Smooth muscle cell (in vitro differentiated cells): ENCODE measurements around the gene ELOB. TPM values are rescaled to one million over a fixed set of nuclear protein-coding genes. Genes with fewer than 3 reads are reported as not detected.

Experiments
- DNase-seq: peaks from one replicate; lab custom pipeline; 2025; ENCODE audit not compliant: unreplicated experiment; lab: John Stamatoyannopoulos, UW
- H2AFZ ChIP-seq: fragments of 200-600 bp; sonication (generic); 2 replicates; pipeline ENCODE4 v1.6.0; 2016; ENCODE audit warnings: antibody characterized with exemption, low read depth, mild to moderate bottlenecking
- H3F3A ChIP-seq: fragments of 200-600 bp; sonication (generic); 2 replicates; pipeline ENCODE4 v1.6.0; 2017; ENCODE audit warnings: antibody characterized with exemption, low read depth
- H3K27ac ChIP-seq: fragments of 200-600 bp; sonication (generic); 2 replicates; pipeline ENCODE4 v1.5.1; 2016; ENCODE audit warnings: low read depth, mild to moderate bottlenecking
- H3K27me3 ChIP-seq: fragments of 200-600 bp; sonication (generic); 2 replicates; pipeline ENCODE4 v1.6.1; 2016; ENCODE audit warnings: low read depth, mild to moderate bottlenecking
- H3K36me3 ChIP-seq: fragments of 200-600 bp; sonication (generic); 2 replicates; pipeline ENCODE4 v1.5.1; 2016; ENCODE audit warnings: low read depth
- H3K4me1 ChIP-seq: fragments of 200-600 bp; sonication (generic); 2 replicates; pipeline ENCODE4 v1.5.1; 2016; ENCODE audit warnings: low read depth
- H3K4me2 ChIP-seq: fragments of 200-600 bp; sonication (generic); 2 replicates; pipeline ENCODE4 v1.6.0; 2016; ENCODE audit warnings: mild to moderate bottlenecking
- H3K4me3 ChIP-seq: fragments of 200-600 bp; sonication (generic); 2 replicates; pipeline ENCODE4 v1.5.1; 2016; ENCODE audit warnings: mild to moderate bottlenecking
- H3K79me2 ChIP-seq: fragments of 200-600 bp; sonication (generic); 2 replicates; pipeline ENCODE4 v1.6.0; 2016; ENCODE audit warnings: low read depth, mild to moderate bottlenecking
- H3K9ac ChIP-seq: fragments of 200-600 bp; sonication (generic); 2 replicates; pipeline ENCODE4 v1.6.0; 2016; ENCODE audit warnings: low read depth
- H3K9me3 ChIP-seq: fragments of 200-600 bp; sonication (generic); replicated peaks from 2 replicates; pipeline ENCODE4 v1.5.1; 2016; ENCODE audit warnings: low read depth
- H4K20me1 ChIP-seq: fragments of 200-600 bp; sonication (generic); 2 replicates; pipeline ENCODE4 v1.6.0; 2016; ENCODE audit warnings: low read depth
- CTCF ChIP-seq: fragments of 200-600 bp; sonication (generic); IDR thresholded peaks from 2 replicates; pipeline ENCODE4 v1.5.1; 2017; ENCODE audit warnings: borderline replicate concordance, mild to moderate bottlenecking, antibody characterized with exemption; ENCODE audit not compliant: insufficient read depth, poor library complexity, severe bottlenecking
- WGBS: methylation state at CpG from one replicate; pipeline ENCODE4 v1.1.7; 2016; ENCODE audit warnings: low lambda C conversion rate; 5-methylcytosine and 5-hydroxymethylcytosine counted together
- polyA plus RNA-seq: library from polyadenylated mRNA; unstranded; fragments of >200 nt; fragmentation: Nextera tagmentation; extraction: Ambion mirVana; gene quantifications from 2 replicates; pipeline ENCODE4 v1.2.1, GENCODE V29; 2016
- total RNA-seq: library from RNA; depleted of rRNA; stranded (reverse); fragments of >200 nt; gene quantifications from 2 replicates; pipeline ENCODE4 v1.2.3, GENCODE V29; 2014

The ELOB gene
- total and polyA plus RNA-seq, 2 experiments from 2014 or later = 709 to 1,090 TPM

- no peak overlapping the region for H3K4me2 ChIP-seq
- no peaks in the 10 kb centered on the region for H3K36me3 ChIP-seq
- H3F3A ChIP-seq = no peaks in the 10 kb centered on the region
- WGBS = 85% methylated on average over 9 of the region's 9 CpGs
- no peaks in the 10 kb centered on the region for H3K79me2 ChIP-seq
- H3K27ac ChIP-seq = no peak overlapping the region
- no peak overlapping the region for H2AFZ ChIP-seq
- no peaks in the 10 kb centered on the region for H3K27me3 ChIP-seq
- H3K4me3 ChIP-seq = no peak overlapping the region
- H3K9ac ChIP-seq = no peak overlapping the region
- no peaks in the 10 kb centered on the region for H4K20me1 ChIP-seq
- no peak for TF ChIP-seq CTCF
- no peak for DNase-seq
- H3K4me1 ChIP-seq = no peaks in the 10 kb centered on the region
- H3K9me3 ChIP-seq = no peaks in the 10 kb centered on the region
Measured at GRCh38 chr16:2821487-2822157, 44.5 kb upstream of the ELOB start.

DNA sequence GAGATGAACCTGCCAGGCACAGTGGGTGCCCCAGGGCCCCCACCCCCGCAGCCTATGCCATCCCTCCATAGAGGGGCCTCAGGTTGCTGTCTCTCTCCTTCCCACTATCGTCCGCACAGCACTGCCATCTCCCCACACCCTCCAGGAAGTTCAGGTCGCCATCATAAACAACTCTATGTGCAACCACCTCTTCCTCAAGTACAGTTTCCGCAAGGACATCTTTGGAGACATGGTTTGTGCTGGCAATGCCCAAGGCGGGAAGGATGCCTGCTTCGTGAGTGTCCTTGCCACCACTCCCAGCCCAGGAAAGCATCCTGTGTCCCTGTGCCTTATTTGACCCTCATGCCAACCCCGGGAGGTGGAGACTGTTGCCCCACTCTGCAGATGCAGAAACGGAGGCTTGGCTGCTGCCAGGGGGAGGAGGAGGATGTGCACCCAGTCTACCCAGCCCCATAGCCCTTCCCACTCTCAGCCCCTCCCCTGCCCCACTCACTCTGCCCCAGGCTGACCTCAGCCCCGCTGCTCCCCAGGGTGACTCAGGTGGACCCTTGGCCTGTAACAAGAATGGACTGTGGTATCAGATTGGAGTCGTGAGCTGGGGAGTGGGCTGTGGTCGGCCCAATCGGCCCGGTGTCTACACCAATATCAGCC lies 43.9 kb upstream of the ELOB start:
- no peaks in the 10 kb centered on the region for H3F3A ChIP-seq
- H3K27ac ChIP-seq = no peak overlapping the region
- H2AFZ ChIP-seq = no peak overlapping the region
- 92% methylated on average over 14 of the region's 14 CpGs for WGBS
- no peak for DNase-seq
- no peaks in the 10 kb centered on the region for H3K79me2 ChIP-seq
- H3K4me3 ChIP-seq = no peak overlapping the region
- H3K27me3 ChIP-seq = no peaks in the 10 kb centered on the region
- H3K4me1 ChIP-seq = no peaks in the 10 kb centered on the region
- no peak overlapping the region for H3K9ac ChIP-seq
- no peak overlapping the region for H3K4me2 ChIP-seq
- no peaks in the 10 kb centered on the region for H4K20me1 ChIP-seq
- no peaks in the 10 kb centered on the region for H3K9me3 ChIP-seq
- no peaks in the 10 kb centered on the region for H3K36me3 ChIP-seq
- no peak for TF ChIP-seq CTCF

- Histone ChIP-seq H3K27me3 (no peaks in the 10 kb centered on the region), H3K4me1 (no peaks in the 10 kb centered on the region), H3K9ac (no peak overlapping the region), H3K4me2 (no peak overlapping the region), H2AFZ (no peak overlapping the region), H3K36me3 (no peaks in the 10 kb centered on the region), H4K20me1 (no peaks in the 10 kb centered on the region), H3F3A (no peaks in the 10 kb centered on the region), H3K27ac (no peak overlapping the region), H3K79me2 (no peaks in the 10 kb centered on the region), H3K9me3 (no peaks in the 10 kb centered on the region), H3K4me3 (no peak overlapping the region)
- TF ChIP-seq CTCF = no peak
- WGBS = 80% methylated on average over 17 of the region's 17 CpGs
- DNase-seq = no peak
Measured at GRCh38 chr16:2819939-2820835, 43.1 kb upstream of the ELOB start.
